Activated CD4-positive, alpha-beta T cell treated with anti-CD3 and anti-CD28 coated beads, Interleukin-2, amount 50 U/mL, for 4 hours (primary cell): ENCODE measurements around the gene ZDHHC8.

Experiments
- DNase-seq, 2 experiments: peaks; one replicate each; pipeline ENCODE4 v3.0.0-alpha.2; 2020

Gene ZDHHC8

DNA sequence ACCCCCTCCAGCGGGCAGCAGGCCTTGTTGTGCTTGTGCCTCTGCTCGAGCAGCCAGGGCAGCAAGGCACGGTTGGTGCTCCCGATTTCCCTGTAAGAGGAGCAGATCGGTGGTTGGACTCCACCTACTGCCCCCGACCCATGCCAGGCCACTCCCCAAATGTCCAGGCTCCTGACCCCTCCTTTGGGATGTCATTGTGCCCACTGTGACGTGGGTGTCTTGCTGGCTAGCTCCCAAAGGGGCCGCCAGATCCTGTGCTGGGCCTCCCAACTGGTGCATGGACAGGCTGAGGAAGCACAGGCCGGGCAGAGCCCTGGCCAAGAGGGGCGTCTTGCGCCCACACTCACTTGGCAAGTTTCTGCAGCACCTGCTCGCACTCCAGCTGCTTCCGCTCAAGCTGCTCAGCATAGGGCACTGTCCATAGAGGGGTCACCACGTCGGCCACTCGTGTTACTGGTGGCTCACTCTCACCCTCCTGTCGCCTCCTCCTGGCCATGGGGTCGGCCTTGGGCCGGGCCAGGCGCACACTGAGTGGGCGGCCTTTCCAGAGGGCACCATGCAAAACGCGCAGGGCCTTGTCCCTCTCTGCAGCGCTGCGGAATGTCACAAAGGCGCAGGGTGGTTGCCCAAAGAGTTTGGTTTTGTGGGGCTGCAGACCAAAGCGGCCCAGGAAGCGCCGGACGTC is 15.8 kb upstream of the ZDHHC8 start, which contains the start of gene RANBP1:
RANBP1 (plus strand) TSS at position 414 of the 685 bp plus-strand sequence; CDS start at position 495, 81 bp downstream.
- no peak for DNase-seq

GRCh38 chr22:20116376-20116950 is 15.1 kb upstream of the ZDHHC8 start:
- DNase-seq: no peak

GRCh38 chr22:20116951-20117632 is 14.5 kb upstream of the ZDHHC8 start, which contains the start of gene TRMT2A:
Gene TRMT2A, minus strand, starts transcription at chr22:20117226. Its CDS starts 320 bp downstream, at chr22:20116906.
- peak; percentile 94 to 97 for DNase-seq

DNA sequence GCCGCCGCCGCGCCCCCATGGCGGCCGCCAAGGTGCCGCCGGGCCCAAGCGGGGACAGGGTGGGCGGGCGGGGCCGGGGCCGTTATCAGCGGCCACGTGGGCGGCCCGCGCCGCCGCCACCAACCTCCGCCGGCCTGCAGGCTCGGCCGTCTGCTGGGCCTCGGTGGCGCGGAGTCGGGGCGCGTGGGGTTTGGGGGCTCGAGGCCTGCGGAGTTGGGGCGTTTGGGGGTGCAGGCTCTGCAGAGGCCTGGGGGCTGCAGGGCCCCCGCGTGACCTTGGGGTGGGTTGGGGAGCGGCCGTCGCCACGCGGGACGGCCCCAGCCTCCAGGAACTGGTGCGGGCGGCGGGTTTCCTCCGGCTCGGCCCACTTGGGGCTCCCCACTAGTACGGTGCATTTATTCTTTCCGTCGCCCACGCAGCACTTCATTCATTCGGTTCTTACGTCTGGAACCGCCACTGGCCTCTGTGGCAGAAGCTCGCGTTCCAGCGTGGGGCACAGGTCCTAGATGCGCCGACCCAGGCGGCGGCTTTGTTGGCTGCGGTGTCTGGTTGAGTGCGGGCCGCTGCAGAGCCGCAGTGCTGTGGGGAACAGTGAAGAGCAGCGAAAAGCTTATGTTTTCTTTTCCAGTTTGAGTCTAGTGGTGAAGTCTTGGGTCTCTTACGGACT is 13.8 kb upstream of the ZDHHC8 start:
- peak; percentile 71 to 78 for DNase-seq

DNA sequence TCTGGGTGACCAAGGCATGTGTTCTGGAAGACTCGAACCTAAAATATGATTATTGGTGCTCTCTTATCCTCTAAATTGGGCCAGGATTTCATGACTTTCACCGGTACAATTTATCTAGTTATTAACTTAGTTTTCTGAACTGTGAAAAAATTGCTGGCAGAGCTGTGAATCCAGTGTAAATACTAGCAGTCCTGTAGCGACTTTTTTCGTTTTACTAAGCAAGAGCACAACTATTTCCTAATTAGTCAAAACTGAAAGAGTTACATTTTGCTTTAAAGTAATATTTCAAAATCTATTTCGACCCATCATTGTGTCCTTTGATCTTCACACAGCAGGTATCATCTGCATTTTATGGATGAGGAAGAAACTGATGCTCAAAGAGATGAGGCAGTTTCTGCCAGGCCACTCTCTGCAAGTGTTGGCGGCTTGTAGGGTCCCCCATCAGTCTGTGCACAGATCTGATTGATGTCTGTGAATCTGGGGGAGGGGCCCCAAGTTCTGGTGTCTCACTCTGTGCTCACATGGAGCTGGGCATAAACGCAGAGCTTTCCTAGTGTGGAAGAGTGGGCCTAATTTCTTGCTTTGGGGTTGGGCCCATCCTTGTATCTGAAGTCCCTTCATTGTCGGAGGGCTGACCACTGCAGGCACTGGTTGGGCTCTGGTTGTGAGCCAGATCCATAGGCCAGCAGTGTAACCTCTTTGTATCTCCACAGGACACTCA is 13.1 kb upstream of the ZDHHC8 start:
- DNase-seq: no peak

GRCh38 chr22:20121856-20122415 is 9.7 kb upstream of the ZDHHC8 start:
- DNase-seq: no peak

- DNase-seq: no peak
Observed at GRCh38 chr22:20123366-20124082, 8.1 kb upstream of the ZDHHC8 start.

- no peak for DNase-seq
Observed at GRCh38 chr22:20124083-20124787, 7.4 kb upstream of the ZDHHC8 start.

- no peak for DNase-seq
Observed at GRCh38 chr22:20125201-20126174, 6.1 kb upstream of the ZDHHC8 start.

- no peak for DNase-seq
Observed at GRCh38 chr22:20126284-20127029, 5.1 kb upstream of the ZDHHC8 start.

- DNase-seq: no peak
Observed at GRCh38 chr22:20127318-20127868, 4.2 kb upstream of the ZDHHC8 start.

DNA sequence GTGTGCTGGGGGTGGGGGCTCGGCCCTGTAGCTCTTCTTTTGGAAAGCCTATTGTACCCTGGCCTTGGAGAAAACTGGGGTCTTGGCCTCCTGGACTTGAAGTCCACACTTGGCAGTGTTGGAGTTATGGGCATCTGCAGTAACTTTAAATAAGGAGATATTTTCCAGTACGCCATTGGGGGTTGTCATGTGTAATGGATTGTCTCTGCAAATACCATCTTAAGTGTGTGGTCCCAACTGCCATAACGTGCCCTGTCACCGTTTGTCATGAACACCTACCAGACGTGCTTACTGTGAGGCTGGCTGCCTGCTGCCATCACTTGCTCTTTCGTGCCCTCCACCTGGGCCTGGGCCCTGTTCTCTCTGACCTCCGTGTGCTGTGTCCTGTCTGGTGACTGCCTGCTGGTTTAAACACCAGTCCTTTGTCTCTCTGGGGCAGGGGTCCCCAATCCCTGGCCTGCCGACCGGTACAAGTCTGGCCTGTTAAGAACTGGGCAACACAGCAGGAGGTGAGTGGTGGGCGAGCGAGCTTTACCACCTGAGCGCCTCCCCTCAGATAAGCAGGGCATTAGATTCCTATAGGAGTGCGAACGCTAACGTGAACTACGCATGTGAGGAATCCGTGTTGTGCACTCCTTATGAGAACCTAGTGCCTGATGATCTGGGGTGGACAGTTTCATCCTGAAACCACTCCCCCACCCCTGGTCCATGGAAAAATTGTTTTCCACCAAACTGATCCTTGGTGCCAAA is 3.6 kb upstream of the ZDHHC8 start:
- no peak for DNase-seq

- no peak for DNase-seq
Observed at GRCh38 chr22:20128619-20128901, 3.0 kb upstream of the ZDHHC8 start.

- DNase-seq: peak; percentile 51 to 59
Observed at GRCh38 chr22:20128902-20129746, 2.5 kb upstream of the ZDHHC8 start.

DNA sequence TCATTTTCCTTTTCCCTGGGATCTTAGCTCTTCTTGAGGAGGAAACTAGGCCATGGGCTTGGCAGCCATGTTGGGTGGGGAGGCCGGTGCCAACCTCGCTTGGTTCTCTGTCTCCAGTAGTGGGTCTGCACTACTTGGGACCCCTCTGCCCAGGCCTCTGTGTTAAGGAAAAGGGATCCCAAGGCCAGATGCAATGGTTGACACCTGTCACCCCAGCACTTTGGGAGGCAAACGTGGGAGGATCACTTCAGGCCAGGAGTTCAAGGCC is 1.9 kb upstream of the ZDHHC8 start:
- no peak for DNase-seq

GRCh38 chr22:20130319-20130718 is 1.3 kb upstream of the ZDHHC8 start:
- no peak for DNase-seq
